ENCODE measurements around the gene DBNL. TPM values are rescaled to one million over a fixed set of nuclear protein-coding genes. Genes with fewer than 3 reads are reported as not detected.
A peak's percentile ranks its signal among the peaks of the same experiment; 100 is the strongest.

The DBNL gene
- total and polyA plus RNA-seq, 2 donors (not counting 1 experiment from before 2014, with no cell fraction given), result 335 to 386 TPM

DNA sequence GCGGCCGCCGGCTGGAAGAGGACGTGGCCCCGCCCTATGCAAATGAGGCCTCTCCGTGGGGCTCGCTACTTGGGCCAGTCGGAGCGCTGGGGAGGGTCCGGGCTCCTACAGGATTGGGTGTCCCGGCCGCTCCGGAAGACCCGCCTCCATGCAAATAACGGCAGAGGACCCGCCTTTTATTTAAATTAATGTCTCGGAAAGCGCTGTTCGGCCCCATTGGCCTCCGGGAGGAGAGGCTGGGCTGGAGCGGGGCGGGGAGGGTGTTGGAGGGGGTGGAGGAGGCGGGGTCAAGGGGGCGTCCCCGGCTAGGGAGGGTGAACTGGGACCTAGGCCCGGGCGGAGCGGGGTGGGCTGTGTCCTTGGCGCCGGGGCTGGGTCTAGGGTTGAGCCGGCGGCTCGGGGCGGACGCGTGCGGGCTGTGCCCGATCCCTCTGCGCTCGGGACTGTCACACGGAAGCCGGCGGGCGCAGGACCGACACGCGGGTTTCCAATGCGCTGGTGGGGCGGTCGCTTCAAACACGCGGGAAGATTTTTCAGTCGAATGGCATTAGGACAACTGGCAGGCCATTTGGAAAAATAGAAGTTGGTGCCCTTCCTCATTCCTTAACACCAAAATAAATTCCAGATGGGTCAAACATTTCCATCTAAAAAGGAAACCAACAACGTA, 38.2 kb downstream of the DBNL start:
- H3K27me3 ChIP-seq (replicated peaks in 1 of 4; ENCODE audit: control extremely low read depth in 1 of 4, control insufficient read depth in 3 of 4, insufficient read depth in 4 of 4, low read length in 3 of 4), result no peaks in the 10 kb centered on the region
- peaks cover 41% of the 10 kb centered on the region for H3K79me2 ChIP-seq (ENCODE audit: control insufficient read depth, insufficient read depth, low read length)
- H3K4me3 ChIP-seq (ENCODE audit: control extremely low read depth in 1 of 5, extremely low read depth in 1 of 5, insufficient read depth in 1 of 5, low read depth in 2 of 5, low read length in 4 of 5), result peak overlapping the region; percentile 26 to 77 (median 66)
- no peaks in the 10 kb centered on the region for H3K9me3 Mint-ChIP-seq (ENCODE audit: insufficient read depth)
- peaks cover 38 to 43% of the 10 kb centered on the region in 2 donors for H3K4me1 ChIP-seq (ENCODE audit: control insufficient read depth in 2 of 2, insufficient read depth in 2 of 2, low read length in 2 of 2)
- no peaks in the 10 kb centered on the region for H3K27me3 Mint-ChIP-seq
- no peaks in the 10 kb centered on the region for H3K9me3 ChIP-seq (ENCODE audit: control extremely low read depth in 1 of 3, control insufficient read depth in 2 of 3, insufficient read depth in 1 of 3, low read length in 2 of 3)
- H3K4me2 ChIP-seq (replicated peaks; ENCODE audit: low read depth, low read length, poor library complexity, severe bottlenecking), result peak overlapping the region; percentile 87
- peak overlapping the region; percentile 86 for H2AFZ ChIP-seq (ENCODE audit: insufficient read depth, low read depth, low read length, poor library complexity, severe bottlenecking)
- WGBS (ENCODE audit: insufficient coverage), result under 1% methylated on average over 49 of the region's 54 CpGs
- peaks cover 45% of the 10 kb centered on the region for H3K4me1 Mint-ChIP-seq
- H3K4me3 Mint-ChIP-seq, result peak overlapping the region; percentile 84
- no peak for DNase-seq
- ChIA-PET CTCF (no interaction called here), POLR2A (interaction anchor here (2.0 kb wide), 1 partner anchor 38 kb away, joined by 15 read pairs; the partner anchor contains the start of gene DBNL)
- peak overlapping the region; percentile 77 to 92 for H3K27ac ChIP-seq (ENCODE audit: low read length in 2 of 2)
- peaks cover 6% of the 10 kb centered on the region for H4K20me1 ChIP-seq (ENCODE audit: control insufficient read depth, insufficient read depth, low read length, poor library complexity, severe bottlenecking)
- H3K27ac Mint-ChIP-seq, result peak overlapping the region; percentile 93
- peaks cover 0 to 34% of the 10 kb centered on the region in 2 experiments for H3K36me3 ChIP-seq (replicated peaks in 1 of 2; ENCODE audit: control extremely low read depth in 1 of 2, control insufficient read depth in 1 of 2, extremely low read depth in 1 of 2, insufficient read depth in 2 of 2, low read length in 1 of 2)
- intact Hi-C loops (cut with micrococcal nuclease), result loop anchor here (1.0 to 2.0 kb wide), 9 partner anchors 8 to 408 kb away; partner anchors contain the start of genes DBNL, NUDCD3, POLD2 and YKT6
- TF ChIP-seq, protein P1, sequence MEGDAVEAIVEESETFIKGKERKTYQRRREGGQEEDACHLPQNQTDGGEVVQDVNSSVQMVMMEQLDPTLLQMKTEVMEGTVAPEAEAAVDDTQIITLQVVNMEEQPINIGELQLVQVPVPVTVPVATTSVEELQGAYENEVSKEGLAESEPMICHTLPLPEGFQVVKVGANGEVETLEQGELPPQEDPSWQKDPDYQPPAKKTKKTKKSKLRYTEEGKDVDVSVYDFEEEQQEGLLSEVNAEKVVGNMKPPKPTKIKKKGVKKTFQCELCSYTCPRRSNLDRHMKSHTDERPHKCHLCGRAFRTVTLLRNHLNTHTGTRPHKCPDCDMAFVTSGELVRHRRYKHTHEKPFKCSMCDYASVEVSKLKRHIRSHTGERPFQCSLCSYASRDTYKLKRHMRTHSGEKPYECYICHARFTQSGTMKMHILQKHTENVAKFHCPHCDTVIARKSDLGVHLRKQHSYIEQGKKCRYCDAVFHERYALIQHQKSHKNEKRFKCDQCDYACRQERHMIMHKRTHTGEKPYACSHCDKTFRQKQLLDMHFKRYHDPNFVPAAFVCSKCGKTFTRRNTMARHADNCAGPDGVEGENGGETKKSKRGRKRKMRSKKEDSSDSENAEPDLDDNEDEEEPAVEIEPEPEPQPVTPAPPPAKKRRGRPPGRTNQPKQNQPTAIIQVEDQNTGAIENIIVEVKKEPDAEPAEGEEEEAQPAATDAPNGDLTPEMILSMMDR (IDR thresholded peaks at IDR 0.05), result peak; percentile 34
- no peak for TF ChIP-seq EZH2 (IDR thresholded peaks at IDR 0.05; ENCODE audit: borderline replicate concordance, insufficient read depth, low read depth, low read length, poor library complexity, severe bottlenecking)
- H3K9ac ChIP-seq (ENCODE audit: low read length), result peak overlapping the region; percentile 77
- peak; percentile 91 for ATAC-seq (ENCODE audit: low read depth)

DNA sequence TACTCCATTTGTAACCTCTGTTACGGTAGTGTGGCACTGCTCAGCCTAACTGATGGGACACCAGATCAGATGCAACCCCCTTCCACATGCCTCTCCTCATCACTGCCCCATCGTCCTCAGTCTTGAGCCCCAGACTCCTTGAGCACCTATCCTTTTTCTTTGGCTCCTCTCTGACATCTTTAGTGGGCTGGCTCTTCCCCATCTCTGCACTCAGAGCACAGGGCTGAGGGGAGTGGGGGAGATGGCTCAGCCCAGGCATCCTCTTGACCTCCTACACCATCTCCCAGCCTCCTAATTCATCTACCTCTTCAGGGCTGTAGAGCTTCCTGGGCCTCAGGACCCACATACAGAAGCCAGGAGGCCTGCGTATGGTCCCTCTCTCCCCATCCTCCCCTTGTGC, 39.3 kb downstream of the DBNL start:
- ChIA-PET POLR2A (interaction anchor here (1.3 kb wide), 1 partner anchor 12 kb away, joined by 4 read pairs; no protein-coding TSS in a partner anchor), CTCF (interaction anchor here (1.6 kb wide), 1 partner anchor 21 kb away, joined by 6 read pairs; no protein-coding TSS in a partner anchor)
- DNase-seq (no peak), ATAC-seq (ENCODE audit: low read depth) (no peak)
- Mint-ChIP-seq H3K27ac (peak overlapping the region; percentile 78), H3K9me3 (ENCODE audit: insufficient read depth) (no peaks in the 10 kb centered on the region), H3K4me1 (peaks cover 34% of the 10 kb centered on the region), H3K27me3 (no peaks in the 10 kb centered on the region), H3K4me3 (peak overlapping the region; percentile 76)
- intact Hi-C loops (cut with micrococcal nuclease), result loop anchor here (2.0 kb wide), 1 partner anchor 65 kb away; no protein-coding TSS in a partner anchor
- H3K4me2 ChIP-seq (replicated peaks; ENCODE audit: low read depth, low read length, poor library complexity, severe bottlenecking), result no peak overlapping the region
- H3K27ac ChIP-seq (ENCODE audit: low read length in 2 of 2), result no peak overlapping the region
- H3K27me3 ChIP-seq (replicated peaks in 1 of 4; ENCODE audit: control extremely low read depth in 1 of 4, control insufficient read depth in 3 of 4, insufficient read depth in 4 of 4, low read length in 3 of 4), result no peaks in the 10 kb centered on the region
- no peaks in the 10 kb centered on the region for H3K9me3 ChIP-seq (ENCODE audit: control extremely low read depth in 1 of 3, control insufficient read depth in 2 of 3, insufficient read depth in 1 of 3, low read length in 2 of 3)
- 100% methylated on average over 3 of the region's 3 CpGs for WGBS (ENCODE audit: insufficient coverage)
- H2AFZ ChIP-seq (ENCODE audit: insufficient read depth, low read depth, low read length, poor library complexity, severe bottlenecking), result no peak overlapping the region
- H3K9ac ChIP-seq (ENCODE audit: low read length), result no peak overlapping the region
- H3K36me3 ChIP-seq (replicated peaks in 1 of 2; ENCODE audit: control extremely low read depth in 1 of 2, control insufficient read depth in 1 of 2, extremely low read depth in 1 of 2, insufficient read depth in 2 of 2, low read length in 1 of 2), result peaks cover 0 to 23% of the 10 kb centered on the region in 2 experiments
- TF ChIP-seq, protein P1 (IDR thresholded peaks at IDR 0.05), result no peak
- TF ChIP-seq EZH2 (IDR thresholded peaks at IDR 0.05; ENCODE audit: borderline replicate concordance, insufficient read depth, low read depth, low read length, poor library complexity, severe bottlenecking), result no peak
- H3K4me1 ChIP-seq (ENCODE audit: control insufficient read depth in 2 of 2, insufficient read depth in 2 of 2, low read length in 2 of 2), result peaks cover 28 to 32% of the 10 kb centered on the region in 2 donors
- H3K4me3 ChIP-seq (ENCODE audit: control extremely low read depth in 1 of 5, extremely low read depth in 1 of 5, insufficient read depth in 1 of 5, low read depth in 2 of 5, low read length in 4 of 5), result no peak overlapping the region
- peaks cover 6% of the 10 kb centered on the region for H4K20me1 ChIP-seq (ENCODE audit: control insufficient read depth, insufficient read depth, low read length, poor library complexity, severe bottlenecking)
- peaks cover 32% of the 10 kb centered on the region for H3K79me2 ChIP-seq (ENCODE audit: control insufficient read depth, insufficient read depth, low read length)
